NCI-H1105 treated with DMSO at 0.1 percent for 48 hours (cell line): ENCODE results near the gene RAB1B.

ENCODE experiments used
- DNase-seq: peaks from one replicate; lab custom pipeline; 2025; lab: John Stamatoyannopoulos, UW

Gene RAB1B

DNA sequence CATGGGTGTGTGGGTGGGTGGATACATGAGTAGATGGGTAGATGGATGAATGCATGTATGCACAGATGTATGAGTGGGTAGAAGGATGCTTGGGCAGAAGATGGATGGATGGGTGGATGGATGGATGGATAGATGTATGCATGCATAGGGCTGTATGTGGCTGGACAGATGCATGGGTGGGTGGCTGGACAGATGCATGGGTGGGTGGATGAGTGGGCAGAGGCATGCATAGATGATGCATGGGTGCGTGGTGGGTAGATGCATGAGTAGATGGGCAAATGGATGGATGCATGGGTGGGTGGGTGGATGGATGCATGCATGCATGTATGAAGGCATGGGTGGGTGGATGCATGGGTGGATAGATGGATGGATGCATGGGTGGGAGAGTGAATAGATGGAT is 55.2 kb downstream of the RAB1B start:
- DNase-seq, result no peak

DNA sequence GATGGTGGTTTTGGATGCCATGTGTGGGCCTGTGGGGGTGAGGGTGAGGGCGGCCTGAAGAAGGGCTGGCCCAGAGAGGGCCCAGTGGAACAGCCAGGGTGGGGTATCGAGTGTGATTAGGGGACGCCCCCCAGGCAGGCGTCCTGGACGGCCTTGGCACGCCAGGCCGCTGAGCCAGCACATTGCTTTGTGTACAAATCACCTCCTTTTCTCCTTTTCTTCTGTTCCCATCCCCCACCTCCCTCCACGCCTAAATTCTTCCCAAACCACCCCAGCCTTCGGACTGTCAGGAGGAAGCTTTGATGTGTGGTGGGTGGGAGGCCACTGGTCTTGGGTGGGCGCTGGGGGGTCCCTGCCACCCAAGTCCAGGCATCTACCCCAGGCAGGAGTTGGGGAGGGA is 56.2 kb downstream of the RAB1B start:
- no peak for DNase-seq

DNA sequence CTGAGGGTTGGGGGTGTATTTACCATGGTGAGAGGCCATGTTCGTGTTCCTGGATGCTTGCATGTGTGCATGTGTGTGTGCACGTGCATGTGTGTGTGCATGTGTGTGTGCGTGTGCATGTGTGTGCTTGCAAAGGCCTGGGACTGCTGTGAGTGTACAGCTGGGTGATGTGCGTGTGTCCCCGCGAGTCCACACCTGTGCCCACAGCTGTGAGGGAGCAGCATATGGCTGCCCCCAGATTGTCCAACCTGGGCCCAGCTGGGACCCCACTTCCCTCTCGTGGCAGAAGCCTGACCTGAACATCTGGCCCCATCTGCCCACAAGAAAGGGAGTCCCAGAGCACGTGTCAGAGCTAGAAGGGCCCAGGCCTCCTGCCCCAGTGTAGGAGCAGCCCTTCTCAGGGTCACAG is 56.8 kb downstream of the RAB1B start:
- no peak for DNase-seq

- no peak for DNase-seq
Observed at GRCh38 chr11:66326261-66327111, 58.0 kb downstream of the RAB1B start.
